Body of pancreas (tissue), 4 donors: ENCODE data around the gene CKS1B. TPM values are rescaled to one million over a fixed set of nuclear protein-coding genes. Genes with fewer than 3 reads are reported as not detected.
A peak's percentile ranks its signal among the peaks of the same experiment; 100 is the strongest.

ENCODE experiments used
- ATAC-seq: fragments of 150-250 bp; one replicate; pipeline ENCODE4 v1.9.1; 2016
- DNase-seq, 4 donors: peaks; one replicate each; pipeline ENCODE4 v3.0.0-alpha.2; 2019
- H3K27ac ChIP-seq, 4 donors: fragments of 200-600 bp; sonication (generic); 1 replicate in 3 of 4; 2 replicates in 1 of 4; pipeline versions ENCODE4 v1.5.1 to v1.6.1; 2016 to 2019; ENCODE audit warnings: mild to moderate bottlenecking in 1 of 4, mixed read lengths in 1 of 4, moderate library complexity in 1 of 4
- H3K27me3 ChIP-seq, 2 donors: fragments of 200-600 bp; sonication (generic); one replicate each; pipeline ENCODE4 v1.6.0; 2016; ENCODE audit warnings: mild to moderate bottlenecking in 1 of 2
- H3K36me3 ChIP-seq, 2 donors: fragments of 200-600 bp; sonication (generic); replicated peaks in 1 of 2; 2 replicates each; pipeline ENCODE4 v1.5.1; 2016; ENCODE audit warnings: low read depth in 2 of 2; ENCODE audit not compliant: insufficient read depth in 1 of 2
- H3K4me1 ChIP-seq: fragments of 200-600 bp; sonication (generic); one replicate; pipeline ENCODE4 v1.6.0; 2016
- H3K4me3 ChIP-seq, 2 donors: fragments of 200-600 bp; sonication (generic); 1 replicate in 1 of 2; 2 replicates in 1 of 2; pipeline ENCODE4 v1.5.1; 2016 to 2019
- H3K9me3 ChIP-seq, 3 donors: fragments of 200-600 bp; sonication (generic); 1 replicate in 2 of 3; 2 replicates in 1 of 3; pipeline ENCODE4 v1.5.1; 2016
- CTCF ChIP-seq, 7 experiments: fragments of 450-650 bp in 4 of 7; fragments of 200-600 bp in 3 of 7; sonication (generic) in 3 of 7; IDR thresholded peaks; one replicate each; pipeline ENCODE4 v1.5.1; 2016 to 2019; ENCODE audit warnings: antibody characterized with exemption in 7 of 7
- POLR2A ChIP-seq, 3 donors: fragments of 450-650 bp; IDR thresholded peaks; one replicate each; pipeline ENCODE4 v1.6.1; 2016; ENCODE audit warnings: antibody characterized with exemption in 3 of 3, mild to moderate bottlenecking in 2 of 3
- WGBS, 2 donors: methylation state at CpG; one replicate each; pipeline ENCODE4 v1.1.5; 2017; 5-methylcytosine and 5-hydroxymethylcytosine counted together
- intact Hi-C: fragments of 100-400 bp; cut with DNase I; formaldehyde crosslinking; loops from one replicate; pipeline ENCODE4 v1.15.1; 2023
- total RNA-seq, 2 donors: library from RNA; depleted of rRNA; stranded (reverse); fragments of >200 nt; gene quantifications; one replicate each; pipeline ENCODE4 v1.1.0, GENCODE V29; 2016

Gene CKS1B
- total RNA-seq, 2 donors from 2014 or later, result 15.6 to 29.0 TPM

- ATAC-seq, result no peak
- TF ChIP-seq CTCF (IDR thresholded peaks at IDR 0.05) (no peak), POLR2A (IDR thresholded peaks at IDR 0.05) (no peak)
- Histone ChIP-seq H3K36me3 (no peaks in the 10 kb centered on the region), H3K9me3 (no peaks in the 10 kb centered on the region), H3K4me3 (no peak overlapping the region), H3K27me3 (no peaks in the 10 kb centered on the region), H3K4me1 (peaks cover 15% of the 10 kb centered on the region), H3K27ac (no peak overlapping the region)
- no peak for DNase-seq
- intact Hi-C loops, result no loop called here
- WGBS, 2 donors, result 92 to 96% methylated on average over 5 of the region's 5 CpGs
These were observed 40.0 kb upstream of the CKS1B start for GRCh38 chr1:154934358-154934948.

- H3K4me1 ChIP-seq, result peaks cover 15% of the 10 kb centered on the region
These were observed 38.5 kb upstream of the CKS1B start for GRCh38 chr1:154935749-154936554.

GRCh38 chr1:154936555-154937084 lies 37.9 kb upstream of the CKS1B start, which contains the start of gene PMVK:
Gene PMVK (minus strand): TSS chr1:154936719. CDS start chr1:154936685, 34 bp downstream.
- H3K4me1 ChIP-seq, result peaks cover 22% of the 10 kb centered on the region
- DNase-seq (peak; percentile 95 to 97 (median 96)), ATAC-seq (peak; percentile 91)
- H3K27me3 ChIP-seq, result no peaks in the 10 kb centered on the region
- no peaks in the 10 kb centered on the region for H3K36me3 ChIP-seq
- peak within 1 kb of the TSS; percentile 30 to 48 for H3K4me3 ChIP-seq
- TF ChIP-seq POLR2A (IDR thresholded peaks at IDR 0.05) (peak; percentile 62 to 91 (median 88)), CTCF (IDR thresholded peaks at IDR 0.05) (peak in 5 of 7 experiments; percentile 17 to 58 (median 45))
- peak within 1 kb of the TSS; percentile 96 to 100 (median 98) for H3K27ac ChIP-seq
- intact Hi-C loops, result no loop called here
- 0% methylated on average over 45 of the region's 45 CpGs; no CpG with 5 or more reads in 1 of the 2 donors for WGBS, 2 donors
- no peaks in the 10 kb centered on the region for H3K9me3 ChIP-seq

More at GRCh38 chr1:154935749-154936554, 38.5 kb upstream of the CKS1B start:
- no peaks in the 10 kb centered on the region for H3K9me3 ChIP-seq
- H3K27ac ChIP-seq, result peak overlapping the region; percentile 96 to 100 (median 98)
- intact Hi-C loops, result no loop called here
- H3K4me3 ChIP-seq, result peak overlapping the region; percentile 30 to 48
- 31 to 39% methylated on average over 23 to 27 of the region's 27 CpGs for WGBS, 2 donors
- TF ChIP-seq CTCF (IDR thresholded peaks at IDR 0.05) (no peak), POLR2A (IDR thresholded peaks at IDR 0.05) (no peak)
- DNase-seq (peak in 1 of 4 donors; percentile 28), ATAC-seq (no peak)
- no peaks in the 10 kb centered on the region for H3K27me3 ChIP-seq
- H3K36me3 ChIP-seq, result no peaks in the 10 kb centered on the region

- 1% methylated on average over 36 of the region's 36 CpGs for WGBS, 2 donors
- TF ChIP-seq POLR2A (IDR thresholded peaks at IDR 0.05) (peak in 1 of 3 donors; percentile 65), CTCF (IDR thresholded peaks at IDR 0.05) (peak in 5 of 7 experiments; percentile 15 to 47 (median 33))
- Histone ChIP-seq H3K9me3 (no peaks in the 10 kb centered on the region), H3K4me3 (peak overlapping the region in 1 of 2 donors; percentile 0), H3K36me3 (no peaks in the 10 kb centered on the region), H3K27ac (peak overlapping the region; percentile 96 to 100 (median 98)), H3K27me3 (no peaks in the 10 kb centered on the region), H3K4me1 (peaks cover 29% of the 10 kb centered on the region)
- peak; percentile 88 to 92 (median 90) for DNase-seq
- intact Hi-C loops, result no loop called here
- ATAC-seq, result peak; percentile 85
These were observed 37.1 kb upstream of the CKS1B start for GRCh38 chr1:154937085-154937987.
